Thoracic aorta (tissue), 2 donors: ENCODE data around the gene HS6ST3. TPM values are rescaled to one million over a fixed set of nuclear protein-coding genes. Genes with fewer than 3 reads are reported as not detected.

Experiments
- ATAC-seq: fragments of 150-250 bp; one replicate; pipeline ENCODE4 v1.8.0; 2017; ENCODE audit warnings: low read depth; ENCODE audit not compliant: insufficient number of reproducible peaks, low FRiP score
- DNase-seq: peaks from one replicate; pipeline ENCODE4 v3.0.0-alpha.2; 2020; ENCODE audit warnings: low spot score
- H3K27ac ChIP-seq, 2 donors: fragments of 200-600 bp; sonication (generic); 1 replicate in 1 of 2; 2 replicates in 1 of 2; pipeline ENCODE4 v1.5.1; 2016; ENCODE audit warnings: mild to moderate bottlenecking in 2 of 2, moderate library complexity in 2 of 2
- H3K27me3 ChIP-seq: fragments of 200-600 bp; sonication (generic); replicated peaks from 2 replicates; pipeline ENCODE4 v1.6.0; 2016; ENCODE audit warnings: mild to moderate bottlenecking; ENCODE audit not compliant: insufficient read depth
- H3K36me3 ChIP-seq: fragments of 200-600 bp; sonication (generic); one replicate; pipeline ENCODE4 v1.5.1; 2016
- H3K4me1 ChIP-seq, 2 donors: fragments of 200-600 bp; sonication (generic); 1 replicate in 1 of 2; 2 replicates in 1 of 2; pipeline versions ENCODE4 v1.5.1 to v1.6.0; 2016; ENCODE audit warnings: low read depth in 2 of 2, mild to moderate bottlenecking in 1 of 2; ENCODE audit not compliant: control insufficient read depth in 1 of 2
- H3K4me3 ChIP-seq: fragments of 200-600 bp; sonication (generic); 2 replicates; pipeline ENCODE4 v1.5.1; 2016; ENCODE audit warnings: mild to moderate bottlenecking
- H3K9me3 ChIP-seq: fragments of 200-600 bp; sonication (generic); 2 replicates; pipeline ENCODE4 v1.5.1; 2016
- total RNA-seq, 2 donors: library from RNA; depleted of rRNA; stranded (reverse); fragments of >200 nt; gene quantifications; one replicate each; pipeline versions ENCODE4 v1.1.0 to v1.2.3, GENCODE V29; 2016
- TF ChIP-seq, protein P1 (sequence below): fragments of 200-600 bp; sonication (generic); IDR thresholded peaks from one replicate; pipeline ENCODE4 v1.5.1; 2019; ENCODE audit warnings: antibody characterized with exemption

HS6ST3 gene
- total RNA-seq, 2 donors from 2014 or later = 1.1 to 1.8 TPM

DNA sequence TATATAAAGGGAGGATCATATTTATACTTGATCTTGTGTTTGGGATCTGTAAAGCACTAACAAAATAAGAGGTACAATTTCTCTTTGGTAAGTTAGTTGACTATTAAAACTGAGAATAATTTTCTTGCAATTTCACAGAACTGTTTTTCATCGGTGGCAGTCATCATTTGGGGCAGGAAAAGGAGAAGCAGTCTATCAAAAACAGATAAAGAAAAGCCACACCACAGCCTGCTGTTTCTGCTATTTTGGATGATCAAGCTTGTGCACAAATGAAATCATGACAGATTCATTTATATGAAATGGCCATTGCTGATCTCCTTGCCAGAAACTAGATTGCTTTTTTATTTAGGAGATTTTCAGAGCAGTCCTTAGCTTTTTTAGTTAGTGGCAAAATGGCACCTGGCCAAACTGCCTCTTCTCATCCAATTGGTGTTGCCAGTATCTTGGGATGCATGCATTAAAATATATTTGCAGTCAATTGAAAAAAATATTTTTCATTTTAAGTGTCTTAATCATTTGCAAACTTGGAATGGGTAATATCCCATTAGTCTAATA, 326.0 kb downstream of the HS6ST3 start:
- Histone ChIP-seq H3K9me3 (no peaks in the 10 kb centered on the region), H3K27ac (no peak overlapping the region), H3K36me3 (no peaks in the 10 kb centered on the region), H3K27me3 (no peaks in the 10 kb centered on the region), H3K4me3 (no peak overlapping the region), H3K4me1 (no peaks in the 10 kb centered on the region)
- DNase-seq (no peak), ATAC-seq (no peak)
- TF ChIP-seq, protein P1, sequence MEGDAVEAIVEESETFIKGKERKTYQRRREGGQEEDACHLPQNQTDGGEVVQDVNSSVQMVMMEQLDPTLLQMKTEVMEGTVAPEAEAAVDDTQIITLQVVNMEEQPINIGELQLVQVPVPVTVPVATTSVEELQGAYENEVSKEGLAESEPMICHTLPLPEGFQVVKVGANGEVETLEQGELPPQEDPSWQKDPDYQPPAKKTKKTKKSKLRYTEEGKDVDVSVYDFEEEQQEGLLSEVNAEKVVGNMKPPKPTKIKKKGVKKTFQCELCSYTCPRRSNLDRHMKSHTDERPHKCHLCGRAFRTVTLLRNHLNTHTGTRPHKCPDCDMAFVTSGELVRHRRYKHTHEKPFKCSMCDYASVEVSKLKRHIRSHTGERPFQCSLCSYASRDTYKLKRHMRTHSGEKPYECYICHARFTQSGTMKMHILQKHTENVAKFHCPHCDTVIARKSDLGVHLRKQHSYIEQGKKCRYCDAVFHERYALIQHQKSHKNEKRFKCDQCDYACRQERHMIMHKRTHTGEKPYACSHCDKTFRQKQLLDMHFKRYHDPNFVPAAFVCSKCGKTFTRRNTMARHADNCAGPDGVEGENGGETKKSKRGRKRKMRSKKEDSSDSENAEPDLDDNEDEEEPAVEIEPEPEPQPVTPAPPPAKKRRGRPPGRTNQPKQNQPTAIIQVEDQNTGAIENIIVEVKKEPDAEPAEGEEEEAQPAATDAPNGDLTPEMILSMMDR = no peak

DNA sequence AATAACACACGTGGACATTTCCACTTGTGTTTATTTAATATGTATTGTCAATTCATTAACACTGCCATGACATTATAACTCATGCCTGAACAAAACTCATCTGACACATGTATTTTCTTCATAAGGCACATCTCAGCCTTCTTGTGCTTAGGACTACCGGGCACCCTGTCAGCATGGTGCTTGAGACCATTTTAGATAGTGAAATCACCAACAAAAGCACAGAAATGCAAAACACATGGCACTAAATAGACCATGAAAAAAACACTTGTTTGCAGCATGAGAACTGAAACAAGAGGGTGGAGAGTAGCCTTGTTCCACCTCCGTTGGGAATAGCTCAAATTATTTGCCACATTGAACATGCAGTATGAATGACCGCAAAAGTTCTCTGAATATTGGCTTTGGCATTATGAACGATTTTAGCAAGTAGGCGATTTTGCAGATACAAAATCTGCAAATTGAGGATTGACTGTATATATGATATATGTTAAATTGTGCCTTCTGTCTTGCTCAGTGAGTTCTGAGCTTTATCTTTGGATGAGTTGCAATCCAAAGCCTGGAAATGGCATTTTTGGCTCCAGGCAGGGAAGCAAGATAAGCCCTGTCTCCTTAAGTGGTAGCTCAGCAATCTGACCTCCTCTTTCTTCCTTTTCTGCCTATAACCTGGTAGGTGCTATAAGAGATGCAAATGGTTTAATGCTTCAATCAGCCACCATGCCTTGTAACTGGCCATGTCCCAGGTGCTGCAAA, 328.2 kb downstream of the HS6ST3 start:
- Histone ChIP-seq H3K9me3 (no peaks in the 10 kb centered on the region), H3K27me3 (no peaks in the 10 kb centered on the region), H3K27ac (no peak overlapping the region), H3K36me3 (no peaks in the 10 kb centered on the region), H3K4me3 (no peak overlapping the region), H3K4me1 (no peaks in the 10 kb centered on the region)
- ATAC-seq = no peak
- DNase-seq = no peak
- TF ChIP-seq, protein P1 = no peak

DNA sequence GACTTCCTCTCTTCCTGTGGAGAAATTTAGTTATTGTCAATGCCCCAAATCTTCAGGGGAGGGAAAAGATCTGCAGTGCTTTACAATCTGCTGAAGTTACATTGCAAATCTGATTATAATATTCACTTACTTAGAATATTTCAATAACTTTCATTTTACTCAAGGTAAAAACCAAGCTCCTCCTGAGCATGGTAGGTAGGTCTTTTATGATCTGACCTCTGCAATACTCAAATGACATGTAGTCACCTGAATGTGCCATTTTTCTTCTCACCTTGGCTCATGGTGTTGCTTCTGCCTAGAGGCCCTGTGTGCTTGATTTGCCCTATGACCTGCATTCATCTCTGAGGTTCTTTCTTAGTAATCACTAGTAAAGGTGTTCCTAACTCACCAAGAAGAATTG, 331.4 kb downstream of the HS6ST3 start:
- TF ChIP-seq, protein P1 = no peak
- Histone ChIP-seq H3K4me3 (no peak overlapping the region), H3K27me3 (no peaks in the 10 kb centered on the region), H3K9me3 (no peaks in the 10 kb centered on the region), H3K27ac (no peak overlapping the region), H3K36me3 (no peaks in the 10 kb centered on the region), H3K4me1 (no peaks in the 10 kb centered on the region)
- ATAC-seq (no peak), DNase-seq (no peak)

DNA sequence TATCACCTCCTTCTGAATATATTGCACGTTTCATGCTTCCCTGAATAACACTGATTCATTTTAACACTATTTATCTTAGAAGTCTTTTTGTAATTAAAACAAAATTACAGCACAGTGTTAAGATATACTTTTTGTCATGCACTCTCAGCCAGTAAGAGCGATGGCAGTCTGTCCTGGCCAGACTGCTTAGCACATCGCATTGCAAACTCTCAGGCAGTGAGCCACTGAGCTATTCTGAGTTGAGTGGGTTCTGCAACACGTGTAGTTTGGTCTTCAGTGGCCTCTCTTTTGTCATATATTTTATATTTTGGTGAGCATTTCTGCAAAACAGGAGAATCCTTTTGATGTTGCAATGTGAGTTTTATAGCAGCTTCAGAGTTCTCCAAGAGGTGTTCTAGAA, 332.1 kb downstream of the HS6ST3 start:
- H3K4me1 ChIP-seq = no peaks in the 10 kb centered on the region
- DNase-seq = no peak
- H3K9me3 ChIP-seq = no peaks in the 10 kb centered on the region
- TF ChIP-seq, protein P1 = no peak
- no peak overlapping the region for H3K4me3 ChIP-seq
- no peaks in the 10 kb centered on the region for H3K27me3 ChIP-seq
- no peak for ATAC-seq
- H3K36me3 ChIP-seq = no peaks in the 10 kb centered on the region
- no peak overlapping the region for H3K27ac ChIP-seq

DNA sequence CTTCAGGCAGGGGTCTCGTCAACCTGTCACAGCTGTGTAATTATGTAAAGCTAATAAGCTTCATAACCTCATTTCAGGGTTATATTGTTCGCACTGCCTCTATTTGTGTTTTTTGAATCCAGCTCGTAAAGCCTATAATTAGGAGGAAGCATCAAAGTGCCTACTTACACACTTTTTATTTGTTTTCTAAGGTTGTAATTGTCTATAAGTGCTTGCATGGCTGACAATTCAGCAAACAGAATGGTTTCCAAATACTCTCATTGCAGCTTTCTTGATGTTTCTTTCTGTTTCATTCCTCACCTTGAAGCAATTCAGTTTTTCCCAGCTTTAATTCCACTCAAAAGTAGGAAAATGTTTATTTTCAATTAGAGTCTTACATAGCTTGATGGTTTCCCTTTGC, 336.3 kb downstream of the HS6ST3 start:
- Histone ChIP-seq H3K27ac (no peak overlapping the region), H3K27me3 (no peaks in the 10 kb centered on the region), H3K36me3 (no peaks in the 10 kb centered on the region), H3K4me1 (no peaks in the 10 kb centered on the region), H3K9me3 (no peaks in the 10 kb centered on the region), H3K4me3 (no peak overlapping the region)
- ATAC-seq = no peak
- no peak for DNase-seq
- TF ChIP-seq, protein P1 = no peak
